Skeletal muscle tissue (tissue), 4 donors: ENCODE results near the gene AKT2. TPM values are rescaled to one million over a fixed set of nuclear protein-coding genes. Genes with fewer than 3 reads are reported as not detected.

ENCODE experiments used
- H3K27ac ChIP-seq: one replicate; pipeline ENCODE4 v1.7.0; 2013; ENCODE audit warnings: mild to moderate bottlenecking, low read depth, low read length, inconsistent platforms
- H3K27me3 ChIP-seq, 3 donors: one replicate each; pipeline ENCODE4 v1.7.0; 2013; ENCODE audit warnings: low read length in 3 of 3; ENCODE audit not compliant: control insufficient read depth in 3 of 3, insufficient read depth in 3 of 3
- H3K36me3 ChIP-seq, 3 donors: one replicate each; pipeline ENCODE4 v1.7.0; 2013; ENCODE audit warnings: low read length in 3 of 3; ENCODE audit not compliant: control insufficient read depth in 3 of 3, insufficient read depth in 3 of 3
- H3K4me1 ChIP-seq, 3 donors: one replicate each; pipeline ENCODE4 v1.7.0; 2013; ENCODE audit warnings: low read length in 3 of 3, mild to moderate bottlenecking in 3 of 3; ENCODE audit not compliant: control insufficient read depth in 3 of 3, insufficient read depth in 3 of 3
- H3K4me3 ChIP-seq, 3 donors: one replicate each; pipeline ENCODE4 v1.7.0; 2013; ENCODE audit warnings: low read length in 3 of 3
- H3K9ac ChIP-seq, 3 donors: one replicate each; pipeline ENCODE4 v1.7.0; 2013; ENCODE audit warnings: low read length in 3 of 3, mild to moderate bottlenecking in 3 of 3, moderate library complexity in 2 of 3, low read depth in 1 of 3
- H3K9me3 ChIP-seq, 3 donors: one replicate each; pipeline ENCODE4 v1.7.0; 2013; ENCODE audit warnings: low read length in 3 of 3; ENCODE audit not compliant: control insufficient read depth in 3 of 3
- total RNA-seq: library from RNA; depleted of rRNA; stranded (reverse); fragments of >200 nt; gene quantifications from one replicate; pipeline ENCODE4 v1.2.3, GENCODE V29; 2014
- donor health status: Osteomylitis.

AKT2 gene
- total RNA-seq, 1 donor from 2014 or later = 91.3 TPM

GRCh38 chr19:40216013-40216776 lies 69.0 kb downstream of the AKT2 start:
- Histone ChIP-seq H3K27me3 (peaks cover 27 to 43% (median 42%) of the 10 kb centered on the region in 3 donors), H3K27ac (no peak overlapping the region), H3K36me3 (peaks cover 0 to 8% (median 6%) of the 10 kb centered on the region in 3 donors), H3K4me1 (peaks cover 0 to 15% (median 7%) of the 10 kb centered on the region in 3 donors), H3K9me3 (no peaks in the 10 kb centered on the region), H3K4me3 (no peak overlapping the region), H3K9ac (no peak overlapping the region)

- Histone ChIP-seq H3K9ac (no peak overlapping the region), H3K4me3 (no peak overlapping the region), H3K9me3 (no peaks in the 10 kb centered on the region), H3K36me3 (peaks cover 6 to 13% (median 10%) of the 10 kb centered on the region in 3 donors), H3K27me3 (peaks cover 27 to 38% (median 37%) of the 10 kb centered on the region in 3 donors), H3K4me1 (peaks cover 0 to 15% (median 7%) of the 10 kb centered on the region in 3 donors), H3K27ac (no peak overlapping the region)
These were observed 70.2 kb downstream of the AKT2 start for GRCh38 chr19:40214936-40215335.

GRCh38 chr19:40213882-40214570 lies 71.1 kb downstream of the AKT2 start:
- Histone ChIP-seq H3K9me3 (no peaks in the 10 kb centered on the region), H3K27me3 (peaks cover 23 to 32% (median 28%) of the 10 kb centered on the region in 3 donors), H3K27ac (no peak overlapping the region), H3K4me3 (no peak overlapping the region), H3K9ac (no peak overlapping the region), H3K36me3 (peaks cover 8 to 15% (median 11%) of the 10 kb centered on the region in 3 donors), H3K4me1 (peaks cover 0 to 15% (median 7%) of the 10 kb centered on the region in 3 donors)

GRCh38 chr19:40213251-40213829 lies 71.8 kb downstream of the AKT2 start:
- Histone ChIP-seq H3K27ac (no peak overlapping the region), H3K4me1 (peaks cover 0 to 15% (median 7%) of the 10 kb centered on the region in 3 donors), H3K4me3 (no peak overlapping the region), H3K36me3 (peaks cover 13 to 16% (median 13%) of the 10 kb centered on the region in 3 donors), H3K9me3 (no peaks in the 10 kb centered on the region), H3K27me3 (peaks cover 23 to 25% (median 25%) of the 10 kb centered on the region in 3 donors), H3K9ac (no peak overlapping the region)

- Histone ChIP-seq H3K4me1 (no peaks in the 10 kb centered on the region), H3K4me3 (no peak overlapping the region), H3K27me3 (peaks cover 0 to 3% (median 3%) of the 10 kb centered on the region in 3 donors), H3K9ac (no peak overlapping the region), H3K36me3 (peaks cover 13 to 21% (median 16%) of the 10 kb centered on the region in 3 donors), H3K27ac (no peak overlapping the region), H3K9me3 (no peaks in the 10 kb centered on the region)
These were observed 74.3 kb downstream of the AKT2 start for GRCh38 chr19:40210889-40211288.

GRCh38 chr19:40208602-40209001 lies 76.5 kb downstream of the AKT2 start:
- Histone ChIP-seq H3K9ac (no peak overlapping the region), H3K4me3 (no peak overlapping the region), H3K27me3 (no peaks in the 10 kb centered on the region), H3K4me1 (no peaks in the 10 kb centered on the region), H3K36me3 (peaks cover 19 to 35% (median 33%) of the 10 kb centered on the region in 3 donors), H3K9me3 (no peaks in the 10 kb centered on the region), H3K27ac (no peak overlapping the region)

- Histone ChIP-seq H3K4me3 (no peak overlapping the region), H3K4me1 (no peaks in the 10 kb centered on the region), H3K9me3 (no peaks in the 10 kb centered on the region), H3K27ac (no peak overlapping the region), H3K27me3 (no peaks in the 10 kb centered on the region), H3K9ac (no peak overlapping the region), H3K36me3 (peaks cover 20 to 34% (median 32%) of the 10 kb centered on the region in 3 donors)
These were observed 79.4 kb downstream of the AKT2 start for GRCh38 chr19:40205760-40206159.

- Histone ChIP-seq H3K4me1 (no peaks in the 10 kb centered on the region), H3K9me3 (no peaks in the 10 kb centered on the region), H3K27ac (no peak overlapping the region), H3K9ac (no peak overlapping the region), H3K27me3 (no peaks in the 10 kb centered on the region), H3K36me3 (peaks cover 17 to 35% (median 28%) of the 10 kb centered on the region in 3 donors), H3K4me3 (no peak overlapping the region)
These were observed 80.8 kb downstream of the AKT2 start for GRCh38 chr19:40204381-40204780.

GRCh38 chr19:40200341-40201099 lies 84.6 kb downstream of the AKT2 start:
- H3K27ac ChIP-seq = no peak overlapping the region
- H3K4me1 ChIP-seq = no peaks in the 10 kb centered on the region
- no peaks in the 10 kb centered on the region for H3K9me3 ChIP-seq
- no peak overlapping the region for H3K4me3 ChIP-seq
- H3K9ac ChIP-seq = no peak overlapping the region
- peaks cover 11 to 32% (median 19%) of the 10 kb centered on the region in 3 donors for H3K36me3 ChIP-seq
- H3K27me3 ChIP-seq = no peaks in the 10 kb centered on the region
